Astrocyte of the hippocampus (primary cell): Measurements from ENCODE around the gene TBC1D14.
A peak's percentile ranks its signal among the peaks of the same experiment; 100 is the strongest.
"Not testable (repeated sequence)": the region's sequence is repeated elsewhere in the genome, so short reads cannot be mapped to it uniquely, and the experiment has no call there.

Experiments
- DNase-seq: peaks from one replicate; pipeline ENCODE4 v3.0.0; 2011; ENCODE audit warnings: low read depth, low spot score

TBC1D14 gene

GRCh38 chr4:7059662-7060061 lies 150.0 kb downstream of the TBC1D14 start:
- no peak for DNase-seq

- no peak for DNase-seq
Observed at GRCh38 chr4:7060346-7061150, 150.9 kb downstream of the TBC1D14 start.

- DNase-seq, result no peak
Observed at GRCh38 chr4:7061815-7062214, 152.2 kb downstream of the TBC1D14 start.

- DNase-seq, result no peak
Observed at GRCh38 chr4:7062816-7063215, 153.2 kb downstream of the TBC1D14 start.

- DNase-seq, result no peak
Observed at GRCh38 chr4:7063362-7063761, 153.7 kb downstream of the TBC1D14 start.

- DNase-seq, result no peak
Observed at GRCh38 chr4:7066006-7066405, 156.4 kb downstream of the TBC1D14 start.

GRCh38 chr4:7066493-7066892 lies 156.9 kb downstream of the TBC1D14 start:
- no peak for DNase-seq

- DNase-seq, result no peak
Observed at GRCh38 chr4:7067126-7067451, 157.5 kb downstream of the TBC1D14 start.

- DNase-seq, result peak; percentile 100
Observed at GRCh38 chr4:7067452-7068278, 158.0 kb downstream of the TBC1D14 start, which contains the start of gene GRPEL1. GRPEL1 (minus strand) TSS chr4:7068064; CDS start chr4:7068032, 32 bp downstream.

GRCh38 chr4:7068279-7068842 lies 158.7 kb downstream of the TBC1D14 start:
- no peak for DNase-seq

GRCh38 chr4:7068883-7069282 lies 159.3 kb downstream of the TBC1D14 start:
- DNase-seq, result peak; percentile 32

- peak; percentile 83 for DNase-seq
Observed at GRCh38 chr4:7070729-7071511, 161.3 kb downstream of the TBC1D14 start.

GRCh38 chr4:7073059-7073458 lies 163.4 kb downstream of the TBC1D14 start:
- no peak for DNase-seq

- peak; percentile 62 for DNase-seq
Observed at GRCh38 chr4:7073526-7074390, 164.1 kb downstream of the TBC1D14 start.

GRCh38 chr4:7074426-7074825 lies 164.8 kb downstream of the TBC1D14 start:
- DNase-seq, result peak; percentile 20

- peak; percentile 28 for DNase-seq
Observed at GRCh38 chr4:7075962-7076695, 166.5 kb downstream of the TBC1D14 start.

- DNase-seq, result no peak
Observed at GRCh38 chr4:7076696-7077082, 167.1 kb downstream of the TBC1D14 start.

GRCh38 chr4:7077371-7077770 lies 167.7 kb downstream of the TBC1D14 start:
- no peak for DNase-seq

GRCh38 chr4:7078025-7078424 lies 168.4 kb downstream of the TBC1D14 start:
- DNase-seq, result no peak

GRCh38 chr4:7079483-7079882 lies 169.9 kb downstream of the TBC1D14 start:
- DNase-seq, result not testable (repeated sequence)
